Nephron (organoid): Measurements from ENCODE around the gene ECHDC1.

Experiments
- H3K27ac Mint-ChIP-seq, 3 experiments: 2 replicates each; pipeline ENCODE4 v1.8.0; 2020; ENCODE audit warnings: mixed read lengths in 3 of 3, mild to moderate bottlenecking in 2 of 3, moderate library complexity in 1 of 3
- H3K27me3 Mint-ChIP-seq: 2 replicates; pipeline ENCODE4 v1.8.0; 2021; ENCODE audit warnings: low read depth, mild to moderate bottlenecking, moderate library complexity, mixed read lengths
- H3K36me3 Mint-ChIP-seq: 2 replicates; pipeline ENCODE4 v1.8.0; 2020; ENCODE audit warnings: low read depth, mixed read lengths
- H3K4me1 Mint-ChIP-seq: 2 replicates; pipeline ENCODE4 v1.8.0; 2020; ENCODE audit warnings: mixed read lengths
- H3K4me3 Mint-ChIP-seq, 3 experiments: 2 replicates each; pipeline ENCODE4 v1.8.0; 2020; ENCODE audit warnings: mild to moderate bottlenecking in 3 of 3, mixed read lengths in 3 of 3, moderate library complexity in 2 of 3
- H3K9me3 Mint-ChIP-seq: 2 replicates; pipeline ENCODE4 v1.8.0; 2020; ENCODE audit warnings: mixed read lengths
- TF ChIP-seq, protein P1 (sequence below), 3 experiments: fragments of 200-600 bp; sonication (generic); IDR thresholded peaks; one replicate each; pipeline ENCODE4 v1.5.0; 2021; ENCODE audit warnings: antibody characterized with exemption in 3 of 3; ENCODE audit not compliant: unreplicated experiment in 3 of 3

ECHDC1 gene

DNA sequence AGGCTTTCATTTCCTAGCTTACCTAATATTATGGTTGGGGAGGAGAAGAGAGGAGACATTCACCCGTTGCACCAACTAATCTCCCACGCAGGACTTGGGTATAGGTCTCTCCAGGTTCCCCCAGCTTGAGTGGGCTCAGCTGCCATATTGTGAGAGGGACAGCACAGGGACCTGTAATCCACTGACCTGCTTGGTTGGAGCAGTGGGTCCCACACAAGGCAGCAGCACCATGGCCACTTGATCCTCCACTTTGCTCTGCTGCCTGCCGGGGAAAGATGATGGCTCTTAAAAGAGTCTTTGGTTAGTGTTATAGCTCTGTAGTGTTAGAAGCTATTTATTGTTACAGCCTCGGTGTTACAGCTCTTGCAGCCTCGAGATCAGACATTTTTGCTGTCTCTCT is 22.5 kb upstream of the ECHDC1 start:
- no peak overlapping the region for H3K4me3 Mint-ChIP-seq
- TF ChIP-seq, protein P1, sequence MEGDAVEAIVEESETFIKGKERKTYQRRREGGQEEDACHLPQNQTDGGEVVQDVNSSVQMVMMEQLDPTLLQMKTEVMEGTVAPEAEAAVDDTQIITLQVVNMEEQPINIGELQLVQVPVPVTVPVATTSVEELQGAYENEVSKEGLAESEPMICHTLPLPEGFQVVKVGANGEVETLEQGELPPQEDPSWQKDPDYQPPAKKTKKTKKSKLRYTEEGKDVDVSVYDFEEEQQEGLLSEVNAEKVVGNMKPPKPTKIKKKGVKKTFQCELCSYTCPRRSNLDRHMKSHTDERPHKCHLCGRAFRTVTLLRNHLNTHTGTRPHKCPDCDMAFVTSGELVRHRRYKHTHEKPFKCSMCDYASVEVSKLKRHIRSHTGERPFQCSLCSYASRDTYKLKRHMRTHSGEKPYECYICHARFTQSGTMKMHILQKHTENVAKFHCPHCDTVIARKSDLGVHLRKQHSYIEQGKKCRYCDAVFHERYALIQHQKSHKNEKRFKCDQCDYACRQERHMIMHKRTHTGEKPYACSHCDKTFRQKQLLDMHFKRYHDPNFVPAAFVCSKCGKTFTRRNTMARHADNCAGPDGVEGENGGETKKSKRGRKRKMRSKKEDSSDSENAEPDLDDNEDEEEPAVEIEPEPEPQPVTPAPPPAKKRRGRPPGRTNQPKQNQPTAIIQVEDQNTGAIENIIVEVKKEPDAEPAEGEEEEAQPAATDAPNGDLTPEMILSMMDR (IDR thresholded peaks at IDR 0.05; ENCODE audit: unreplicated experiment in 3 of 3) = no peak
- peaks cover 69% of the 10 kb centered on the region for H3K9me3 Mint-ChIP-seq
- no peaks in the 10 kb centered on the region for H3K27me3 Mint-ChIP-seq
- H3K4me1 Mint-ChIP-seq = no peaks in the 10 kb centered on the region
- H3K36me3 Mint-ChIP-seq = peaks cover 84% of the 10 kb centered on the region
- H3K27ac Mint-ChIP-seq = no peak overlapping the region

DNA sequence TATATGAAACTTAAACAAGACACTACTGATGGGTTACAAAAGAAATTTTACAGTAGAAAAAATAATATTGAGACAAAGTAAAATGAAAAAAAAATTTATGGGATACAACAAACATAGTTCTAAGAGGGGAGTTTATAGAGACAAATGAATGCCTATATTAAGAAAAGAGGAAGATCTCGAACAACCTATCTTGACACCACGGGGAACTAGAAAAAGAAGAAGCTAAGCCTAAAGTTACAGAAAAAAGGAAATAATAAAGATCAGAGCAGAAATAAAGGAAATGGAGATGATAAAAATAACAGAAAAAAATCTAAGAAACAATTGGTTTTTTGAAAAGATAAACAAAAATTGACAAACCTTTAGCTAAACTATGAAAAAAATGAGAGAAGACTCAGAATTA is 9.1 kb upstream of the ECHDC1 start:
- Mint-ChIP-seq H3K4me1 (no peaks in the 10 kb centered on the region), H3K9me3 (peaks cover 73% of the 10 kb centered on the region), H3K4me3 (no peak overlapping the region), H3K36me3 (peaks cover 76% of the 10 kb centered on the region), H3K27me3 (no peaks in the 10 kb centered on the region), H3K27ac (no peak overlapping the region)
- TF ChIP-seq, protein P1 (IDR thresholded peaks at IDR 0.05; ENCODE audit: unreplicated experiment in 3 of 3) = no peak

DNA sequence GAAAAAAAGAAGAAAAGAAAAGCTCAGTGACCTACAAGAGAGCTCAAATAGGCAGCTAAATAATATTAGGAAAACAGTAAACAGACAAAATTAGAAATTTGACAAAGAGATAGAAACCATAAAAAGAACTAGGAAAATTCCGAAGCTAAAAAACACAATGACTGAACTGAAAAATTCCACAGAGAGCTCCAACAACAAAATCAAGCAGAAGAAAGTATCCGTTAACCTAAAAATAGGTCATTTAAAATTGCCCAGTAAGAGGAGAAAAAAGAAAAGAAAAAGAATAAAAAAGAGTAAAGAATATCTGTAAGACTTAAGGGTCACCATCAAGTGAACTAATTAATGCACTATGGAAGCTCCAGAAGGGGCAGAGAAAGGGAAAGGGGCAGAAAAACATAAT is 6.6 kb upstream of the ECHDC1 start:
- no peaks in the 10 kb centered on the region for H3K4me1 Mint-ChIP-seq
- no peak overlapping the region for H3K4me3 Mint-ChIP-seq
- TF ChIP-seq, protein P1 (IDR thresholded peaks at IDR 0.05; ENCODE audit: unreplicated experiment in 3 of 3) = no peak
- H3K9me3 Mint-ChIP-seq = peaks cover 65% of the 10 kb centered on the region
- no peaks in the 10 kb centered on the region for H3K27me3 Mint-ChIP-seq
- H3K36me3 Mint-ChIP-seq = peaks cover 71% of the 10 kb centered on the region
- no peak overlapping the region for H3K27ac Mint-ChIP-seq

DNA sequence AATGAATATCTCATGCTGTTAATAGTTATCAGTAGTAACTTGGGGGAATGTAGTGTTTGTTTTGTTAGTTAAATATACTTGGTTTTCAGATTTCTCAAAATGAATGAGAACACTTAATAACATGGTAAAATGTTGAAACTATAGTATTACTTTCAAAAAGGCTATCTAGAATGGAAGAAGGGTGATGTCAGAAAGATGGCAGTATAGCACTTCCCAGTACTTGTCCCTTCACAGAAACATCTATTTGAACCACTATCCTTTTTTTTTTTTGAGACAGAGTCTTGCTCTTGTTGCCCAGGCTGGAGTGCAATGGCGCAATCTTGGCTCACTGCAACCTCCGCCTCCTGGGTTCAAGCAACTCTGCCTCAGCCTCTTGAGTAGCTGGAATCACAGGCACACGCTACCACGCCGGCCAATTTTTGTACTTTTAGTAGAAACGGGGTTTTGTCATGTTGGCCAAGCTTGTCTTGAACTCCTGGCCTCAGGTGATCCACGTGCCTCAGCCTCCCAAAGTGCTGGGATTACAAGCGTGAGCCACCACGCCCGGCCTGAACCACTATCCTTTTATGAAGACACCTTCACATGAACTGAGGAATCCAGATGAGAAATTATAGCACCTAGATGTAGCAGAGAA is 4.7 kb upstream of the ECHDC1 start:
- Mint-ChIP-seq H3K9me3 (peaks cover 52% of the 10 kb centered on the region), H3K27ac (no peak overlapping the region), H3K27me3 (no peaks in the 10 kb centered on the region), H3K4me3 (no peak overlapping the region), H3K4me1 (no peaks in the 10 kb centered on the region), H3K36me3 (peaks cover 61% of the 10 kb centered on the region)
- TF ChIP-seq, protein P1 (IDR thresholded peaks at IDR 0.05; ENCODE audit: unreplicated experiment in 3 of 3) = no peak

DNA sequence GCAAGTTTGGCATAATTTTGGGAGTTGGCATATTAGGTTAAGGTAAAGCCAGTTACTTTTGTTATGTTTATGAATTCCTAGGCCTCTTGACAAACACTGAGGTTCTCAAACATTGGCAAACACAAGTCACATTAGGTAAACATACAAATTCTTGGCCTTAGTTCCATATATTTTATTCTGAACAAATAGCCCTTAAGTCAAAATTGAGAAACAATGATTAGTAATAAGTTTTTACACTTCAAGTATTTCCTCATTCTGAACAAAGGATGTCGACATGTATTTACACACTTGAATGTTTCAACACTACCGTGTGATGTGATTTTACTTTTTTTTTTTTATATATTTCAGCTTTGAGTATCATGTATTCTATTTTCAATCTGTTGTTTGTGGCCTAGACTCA is 3.8 kb upstream of the ECHDC1 start:
- Mint-ChIP-seq H3K9me3 (peaks cover 43% of the 10 kb centered on the region), H3K36me3 (peaks cover 51% of the 10 kb centered on the region), H3K4me3 (no peak overlapping the region), H3K27ac (no peak overlapping the region), H3K4me1 (no peaks in the 10 kb centered on the region), H3K27me3 (no peaks in the 10 kb centered on the region)
- TF ChIP-seq, protein P1 (IDR thresholded peaks at IDR 0.05; ENCODE audit: unreplicated experiment in 3 of 3) = no peak

DNA sequence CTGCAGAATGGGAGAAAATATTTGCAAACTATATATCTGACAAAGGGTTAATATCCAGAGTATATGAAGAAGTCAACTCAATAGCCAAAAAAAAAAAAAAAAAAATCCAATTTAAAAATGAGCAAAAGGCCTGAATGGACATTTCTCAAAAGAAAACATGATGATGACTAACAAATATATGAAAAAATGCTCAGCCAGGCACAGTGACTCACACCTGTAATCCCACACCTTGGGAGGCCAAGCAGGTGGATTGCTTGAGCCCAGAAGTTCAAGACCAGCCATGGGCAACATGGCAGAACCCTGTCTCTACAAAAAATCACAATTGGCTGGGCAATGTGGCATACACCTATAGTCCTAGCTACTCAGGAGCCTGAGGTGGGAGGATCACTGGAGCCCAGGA is 2.1 kb upstream of the ECHDC1 start:
- H3K4me1 Mint-ChIP-seq = no peaks in the 10 kb centered on the region
- H3K9me3 Mint-ChIP-seq = peaks cover 34% of the 10 kb centered on the region
- H3K4me3 Mint-ChIP-seq = peak overlapping the region in 2 of 3 experiments; percentile 26 to 42
- no peaks in the 10 kb centered on the region for H3K27me3 Mint-ChIP-seq
- peaks cover 39% of the 10 kb centered on the region for H3K36me3 Mint-ChIP-seq
- no peak overlapping the region for H3K27ac Mint-ChIP-seq
- TF ChIP-seq, protein P1 (IDR thresholded peaks at IDR 0.05; ENCODE audit: unreplicated experiment in 3 of 3) = no peak
